NCI-H2029 treated with DMSO at 0.1 percent for 48 hours (cell line): ENCODE results near the gene BAIAP2L2.
"Not testable (repeated sequence)": the region's sequence is repeated elsewhere in the genome, so short reads cannot be mapped to it uniquely, and the experiment has no call there.

Experiments
- DNase-seq: peaks from one replicate; lab custom pipeline; 2025; lab: John Stamatoyannopoulos, UW

Gene BAIAP2L2

GRCh38 chr22:38080850-38081635 is 29.4 kb downstream of the BAIAP2L2 start:
- DNase-seq: no peak

DNA sequence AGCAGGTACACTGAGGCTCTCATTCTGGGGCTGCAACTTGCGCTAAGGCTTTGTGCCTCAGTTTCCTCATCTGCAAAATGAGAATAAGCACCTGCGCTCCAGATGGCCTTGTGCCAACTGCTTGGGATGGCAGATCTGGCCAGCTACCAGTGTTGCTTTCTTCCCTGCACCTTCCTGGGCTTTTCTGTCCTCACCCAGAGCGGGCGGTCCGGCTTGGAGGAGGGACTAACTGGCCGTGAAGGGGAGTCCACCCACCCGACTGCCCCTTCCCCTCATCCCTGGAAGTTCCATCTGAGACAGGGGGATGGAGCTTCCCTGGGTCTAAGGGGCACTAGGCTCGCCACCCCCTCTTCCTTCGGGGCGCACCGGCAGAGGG is 30.0 kb downstream of the BAIAP2L2 start:
- no peak for DNase-seq

GRCh38 chr22:38079804-38080203 is 30.7 kb downstream of the BAIAP2L2 start:
- no peak for DNase-seq

GRCh38 chr22:38079208-38079607 is 31.3 kb downstream of the BAIAP2L2 start:
- not testable (repeated sequence) for DNase-seq

- no peak for DNase-seq
These were observed 32.2 kb downstream of the BAIAP2L2 start for GRCh38 chr22:38078046-38078840.

- DNase-seq: no peak
These were observed 32.9 kb downstream of the BAIAP2L2 start for GRCh38 chr22:38077595-38077994.

DNA sequence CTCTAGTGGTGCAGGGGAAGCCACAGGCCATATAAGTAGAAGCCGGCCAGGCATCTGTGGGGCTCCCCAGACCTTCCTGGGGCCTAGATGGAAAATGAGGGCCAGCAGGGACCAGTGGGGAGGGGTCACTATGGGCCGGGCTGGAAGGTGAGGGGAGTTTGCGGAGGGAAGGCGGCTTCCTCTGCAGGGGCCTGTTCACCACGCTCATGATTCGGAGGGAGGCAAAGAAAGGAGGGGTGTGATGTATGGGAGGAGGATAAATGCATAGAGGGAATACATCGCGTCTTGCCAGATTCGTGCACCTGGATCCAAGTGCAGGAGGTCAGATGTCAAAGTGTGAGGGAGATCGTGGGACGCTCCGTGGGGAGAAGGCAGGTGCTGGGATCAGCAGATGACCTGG is 33.4 kb downstream of the BAIAP2L2 start:
- no peak for DNase-seq

GRCh38 chr22:38075961-38076360 is 34.5 kb downstream of the BAIAP2L2 start:
- no peak for DNase-seq

DNA sequence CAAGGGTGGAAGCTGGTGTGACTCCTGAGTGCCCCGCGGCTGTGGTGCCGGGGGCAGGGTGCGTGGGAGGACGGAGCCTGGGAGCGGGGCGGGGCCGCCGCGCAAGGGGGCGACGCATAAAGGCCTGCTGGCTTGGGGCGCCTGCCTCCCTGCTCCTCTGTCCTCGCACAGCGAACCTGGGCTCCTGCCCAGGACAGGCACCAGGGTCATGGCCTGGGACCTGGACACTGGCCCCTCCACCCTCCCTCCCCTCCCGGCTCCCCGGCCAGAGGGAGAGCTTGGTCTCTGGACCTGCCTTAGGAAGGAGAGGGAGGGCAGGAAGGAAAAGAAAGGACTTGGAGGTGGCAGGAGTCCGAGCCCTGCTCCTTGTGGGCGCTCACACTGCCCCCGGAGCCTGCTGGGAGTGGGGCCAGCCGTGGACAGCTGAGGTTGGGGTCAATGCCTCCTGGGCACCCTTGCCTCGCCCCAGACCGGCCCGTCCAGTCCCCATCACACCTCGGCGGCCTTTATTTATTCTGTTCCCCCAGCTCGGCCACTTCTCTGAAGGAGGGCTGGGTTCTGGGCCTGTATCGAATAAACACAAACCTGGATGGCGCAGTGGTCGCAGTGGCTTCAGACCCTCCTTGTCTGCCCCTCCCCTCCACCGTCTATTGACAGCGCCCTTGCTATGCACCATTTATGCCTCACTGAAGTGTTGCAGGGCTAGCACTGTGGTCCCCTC is 35.2 kb downstream of the BAIAP2L2 start:
- no peak for DNase-seq

DNA sequence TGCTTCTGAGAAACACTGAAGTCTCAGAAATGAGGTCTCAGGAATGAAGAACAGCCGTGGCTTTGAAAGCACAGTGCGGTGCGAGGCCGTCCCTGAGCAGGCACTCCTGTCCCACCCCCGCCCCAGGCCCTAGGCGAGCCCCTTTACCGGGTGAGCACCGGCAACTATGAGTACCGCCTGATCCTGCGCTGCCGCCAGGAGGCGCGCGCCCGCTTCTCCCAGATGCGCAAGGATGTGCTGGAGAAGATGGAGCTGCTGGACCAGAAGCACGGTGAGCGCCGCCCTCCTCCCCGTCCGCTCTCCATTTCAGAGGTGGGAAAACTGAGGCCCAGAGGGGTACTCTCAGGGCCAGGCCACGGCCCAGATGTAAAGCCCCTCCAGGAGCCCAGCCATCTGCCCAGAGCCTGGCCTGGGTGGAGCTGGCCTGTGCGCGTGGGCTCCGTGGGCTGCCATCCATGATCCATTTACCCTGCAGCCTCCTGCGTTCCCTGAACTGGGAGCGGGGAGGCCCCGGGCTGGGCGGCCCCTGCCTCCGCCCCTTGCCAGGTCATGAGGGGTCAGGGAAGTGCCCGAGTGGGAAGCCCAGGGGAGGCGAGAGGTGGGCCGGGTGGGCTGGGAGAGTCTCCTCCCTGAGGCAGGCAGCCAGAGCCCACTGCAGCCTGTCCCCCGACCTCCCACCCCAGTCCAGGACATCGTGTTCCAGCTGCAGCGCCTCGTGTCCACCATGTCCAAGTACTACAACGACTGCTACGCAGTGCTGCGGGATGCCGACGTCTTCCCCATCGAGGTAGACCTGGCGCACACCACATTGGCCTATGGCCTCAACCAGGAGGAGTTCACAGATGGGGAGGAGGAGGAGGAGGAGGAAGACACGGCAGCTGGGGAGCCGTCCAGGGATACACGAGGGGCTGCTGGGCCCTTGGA is 36.0 kb downstream of the BAIAP2L2 start:
- no peak for DNase-seq

GRCh38 chr22:38073150-38074130 is 37.0 kb downstream of the BAIAP2L2 start:
- DNase-seq: no peak

- no peak for DNase-seq
These were observed 37.9 kb downstream of the BAIAP2L2 start for GRCh38 chr22:38072322-38073149.

DNA sequence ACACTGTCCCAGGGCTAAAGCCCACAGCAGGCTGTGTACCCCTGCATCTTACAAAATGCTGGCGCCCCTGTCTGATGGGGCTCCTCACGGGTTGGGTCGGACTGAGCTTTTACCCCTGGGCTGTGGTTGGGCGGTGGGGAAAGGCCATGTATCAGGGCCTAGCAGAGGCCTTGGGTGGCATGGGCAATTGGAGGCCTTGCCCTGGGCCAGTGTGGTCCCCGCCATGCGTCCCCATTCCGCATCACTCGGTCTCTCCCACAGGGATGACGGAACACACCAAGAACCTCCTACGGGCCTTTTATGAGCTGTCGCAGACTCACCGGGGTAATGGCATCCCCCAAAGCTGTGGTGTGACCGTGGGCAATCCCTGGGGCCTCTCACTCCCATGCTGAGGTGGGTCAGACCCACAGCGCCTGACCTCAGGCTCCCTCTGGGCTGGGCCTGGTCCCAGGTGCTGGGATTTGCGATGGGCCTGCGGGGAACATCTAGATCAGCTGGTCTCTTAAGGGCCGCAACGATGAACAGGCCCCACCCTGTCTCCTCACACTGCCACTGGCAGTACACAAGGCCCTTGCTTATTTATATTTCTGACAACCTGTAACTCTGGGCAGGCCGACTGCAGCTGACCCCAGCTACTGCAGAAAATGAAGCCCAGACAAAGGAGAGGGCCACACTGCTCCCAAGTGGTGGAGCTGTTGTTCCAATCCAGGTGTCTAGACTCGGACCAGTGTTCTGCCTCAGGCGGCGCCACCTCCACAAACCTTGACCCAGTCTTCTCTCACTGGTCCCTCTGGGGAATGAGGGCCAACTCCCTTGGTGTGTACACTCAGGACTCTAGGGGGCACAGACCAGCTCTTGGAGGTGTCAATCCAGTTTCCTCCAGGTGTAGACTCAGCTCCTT is 38.8 kb downstream of the BAIAP2L2 start:
- no peak for DNase-seq

- DNase-seq: no peak
These were observed 40.1 kb downstream of the BAIAP2L2 start for GRCh38 chr22:38070250-38070921.

- no peak for DNase-seq
These were observed 40.9 kb downstream of the BAIAP2L2 start for GRCh38 chr22:38069372-38070249.

DNA sequence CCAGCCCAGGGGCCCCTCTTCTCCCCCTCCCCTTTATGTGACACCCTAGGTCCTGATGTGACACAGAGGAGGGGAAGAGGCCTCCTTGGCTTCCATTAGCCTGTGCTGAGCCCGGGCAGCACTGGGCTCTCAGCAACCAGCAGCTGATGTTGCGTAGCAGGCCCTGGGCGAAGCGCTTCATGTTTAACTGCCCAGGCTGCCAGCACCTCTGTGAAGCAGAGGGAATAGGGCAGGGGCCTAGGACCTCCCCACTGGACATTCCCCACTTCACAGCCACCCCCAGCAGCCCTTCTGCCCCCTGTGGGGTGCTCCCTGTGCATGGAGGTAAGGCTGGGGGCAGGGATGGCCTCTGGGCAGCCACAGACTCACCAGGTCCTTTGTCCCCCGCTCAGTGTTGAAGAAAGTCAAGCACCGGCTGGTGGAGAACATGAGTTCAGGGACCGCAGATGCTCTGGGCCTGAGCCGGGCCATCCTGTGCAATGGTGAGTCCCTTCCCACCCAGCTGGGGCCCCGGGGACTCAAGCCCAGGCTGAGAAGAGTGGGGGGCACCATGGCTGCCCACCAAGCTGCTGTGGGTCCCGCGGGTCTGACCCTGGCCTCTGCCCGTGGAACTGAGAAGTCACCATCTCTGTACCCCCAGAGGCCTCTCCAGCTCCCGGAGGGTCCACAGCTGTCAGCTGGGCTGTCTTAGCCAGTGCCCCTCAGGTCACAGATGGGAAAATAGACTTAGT is 41.7 kb downstream of the BAIAP2L2 start:
- no peak for DNase-seq
